GM18511 (cell line): Measurements from ENCODE around the gene SPACA4.

ENCODE experiments used
- ATAC-seq: cut with Tn5 transposase; IDR thresholded peaks from one replicate; pipeline ENCODE4 v1.9.1; 2021; ENCODE audit warnings: mild to moderate bottlenecking, moderate library complexity; ENCODE audit not compliant: unreplicated experiment

The SPACA4 gene

DNA sequence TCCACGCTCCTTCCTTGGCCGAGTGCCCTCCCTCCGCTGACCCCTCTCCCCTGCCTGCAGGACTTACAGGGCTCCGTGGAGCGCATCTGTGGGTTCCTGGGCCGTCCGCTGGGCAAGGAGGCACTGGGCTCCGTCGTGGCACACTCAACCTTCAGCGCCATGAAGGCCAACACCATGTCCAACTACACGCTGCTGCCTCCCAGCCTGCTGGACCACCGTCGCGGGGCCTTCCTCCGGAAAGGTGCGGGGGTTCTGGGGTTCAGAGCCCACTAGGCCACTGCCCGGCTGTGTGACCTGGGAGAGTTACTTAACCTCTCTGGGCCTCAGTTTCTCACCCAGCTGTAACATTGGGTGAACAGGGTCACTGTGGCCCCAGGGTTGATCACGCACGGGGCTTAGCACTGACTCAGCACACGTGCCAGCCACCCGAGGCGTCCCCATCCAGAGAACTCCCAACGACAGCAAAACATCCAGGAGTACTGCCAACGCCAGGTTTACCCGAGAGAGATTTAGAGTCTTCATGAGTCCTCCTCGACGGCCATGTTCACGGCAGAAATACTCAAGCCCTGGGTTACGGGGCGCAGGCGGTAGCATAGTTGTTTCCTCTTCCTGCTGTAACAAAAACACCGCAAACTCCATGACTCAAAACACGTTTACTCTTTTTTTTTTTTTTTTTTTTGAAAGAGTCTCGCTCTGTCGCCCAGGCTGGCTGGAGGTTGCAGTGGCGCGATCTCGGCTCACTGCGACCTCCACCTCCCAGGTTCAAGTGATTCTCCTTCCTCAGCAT, 9.7 kb upstream of the SPACA4 start:
- ATAC-seq = no peak

DNA sequence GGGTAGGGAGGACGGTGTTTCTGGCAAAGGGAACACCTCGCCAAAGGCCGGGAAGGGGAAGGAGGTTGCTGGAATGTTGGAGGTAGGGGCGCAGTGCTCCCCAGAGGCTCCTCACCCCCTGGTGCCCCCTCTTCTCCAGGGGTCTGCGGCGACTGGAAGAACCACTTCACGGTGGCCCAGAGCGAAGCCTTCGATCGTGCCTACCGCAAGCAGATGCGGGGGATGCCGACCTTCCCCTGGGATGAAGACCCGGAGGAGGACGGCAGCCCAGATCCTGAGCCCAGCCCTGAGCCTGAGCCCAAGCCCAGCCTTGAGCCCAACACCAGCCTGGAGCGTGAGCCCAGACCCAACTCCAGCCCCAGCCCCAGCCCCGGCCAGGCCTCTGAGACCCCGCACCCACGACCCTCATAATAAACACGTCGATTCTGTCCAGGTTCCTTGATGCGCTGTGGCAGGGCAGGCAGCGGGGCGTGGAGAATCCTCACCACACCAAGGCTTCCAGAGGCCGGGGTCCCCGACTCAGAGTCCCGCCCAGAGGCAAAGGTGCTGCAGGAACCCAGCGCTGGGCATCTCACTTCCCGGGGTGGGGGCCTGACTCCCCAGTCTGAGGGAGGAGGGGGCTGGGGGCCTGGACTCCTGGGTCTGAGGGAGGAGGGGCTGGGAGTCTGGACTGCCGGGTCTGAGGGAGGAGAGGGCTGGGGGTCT, 7.4 kb upstream of the SPACA4 start:
- ATAC-seq = no peak

DNA sequence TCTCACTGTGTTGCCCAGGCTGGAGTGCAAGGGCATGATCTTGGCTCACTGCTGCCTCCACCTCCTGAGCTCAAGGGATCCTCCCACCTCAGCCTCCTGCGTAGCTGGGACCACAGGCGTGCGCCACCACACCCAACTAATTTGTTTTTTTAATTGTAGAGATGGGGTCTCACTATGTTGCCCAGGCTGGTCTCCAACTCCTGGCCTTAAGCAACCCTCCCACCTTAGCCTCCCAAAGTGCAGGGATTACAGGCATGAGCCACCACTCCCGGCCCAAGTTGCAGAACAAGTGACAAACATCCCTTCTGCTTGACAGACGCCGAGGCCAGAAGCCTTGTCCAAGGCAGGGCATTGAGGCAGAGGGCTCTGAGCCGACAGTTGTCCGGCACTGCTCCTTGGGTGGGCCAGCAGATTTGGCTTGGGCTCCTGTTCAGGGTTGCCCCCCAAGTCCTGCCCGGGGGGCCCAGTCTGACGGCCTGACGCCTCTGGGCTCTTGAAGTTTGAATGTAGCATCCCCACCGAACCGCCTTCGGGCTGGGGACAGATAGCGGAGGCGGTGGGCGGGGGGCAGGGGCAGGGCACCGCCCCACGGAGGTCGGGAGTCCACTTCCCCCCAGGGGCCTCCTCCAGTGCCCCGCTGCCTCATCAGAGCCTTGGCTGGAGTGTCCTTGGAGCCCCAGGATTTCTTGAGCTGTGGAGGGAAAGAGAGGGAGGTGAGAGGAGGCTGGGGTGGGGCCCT, 5.7 kb upstream of the SPACA4 start:
- ATAC-seq = no peak

DNA sequence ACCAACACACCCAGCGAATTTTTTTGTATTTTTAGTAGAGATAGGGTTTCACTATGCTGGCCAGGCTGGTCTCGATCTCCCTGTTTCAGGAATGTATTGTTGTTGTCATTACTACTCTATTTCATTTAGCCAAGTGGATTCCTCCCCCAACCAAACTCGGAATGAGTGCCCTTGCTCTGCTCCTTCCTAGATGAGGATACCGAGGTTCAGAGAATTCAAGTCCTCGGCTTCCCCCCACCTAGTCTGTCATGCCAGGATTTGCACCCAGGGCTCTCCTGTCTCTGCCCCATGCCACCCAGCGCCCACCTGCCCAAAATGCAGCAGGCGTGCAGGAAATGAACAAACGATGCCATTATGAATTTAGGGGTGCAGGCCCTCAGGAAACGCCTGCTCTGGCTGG, 3.5 kb upstream of the SPACA4 start:
- no peak for ATAC-seq

DNA sequence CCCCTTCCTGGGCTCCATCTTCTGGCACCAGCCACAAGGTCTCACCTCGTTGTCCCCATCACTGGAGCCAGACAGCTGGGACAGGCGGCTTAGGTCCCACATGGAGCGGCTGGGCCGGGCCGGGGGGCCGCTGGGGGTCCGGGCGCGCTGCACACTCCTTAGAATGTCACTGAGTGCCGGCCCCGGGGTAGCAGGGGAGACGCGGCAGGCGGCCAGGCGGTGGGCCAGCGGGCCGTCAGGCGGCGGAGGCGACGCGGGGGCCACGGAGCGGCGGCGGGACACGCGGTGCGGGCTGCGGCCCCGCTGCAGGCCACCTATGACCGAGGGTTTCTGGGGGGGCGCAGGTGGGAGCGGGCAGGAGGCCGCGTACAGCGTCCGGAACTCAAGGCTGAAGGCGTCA, 3.1 kb upstream of the SPACA4 start:
- no peak for ATAC-seq

DNA sequence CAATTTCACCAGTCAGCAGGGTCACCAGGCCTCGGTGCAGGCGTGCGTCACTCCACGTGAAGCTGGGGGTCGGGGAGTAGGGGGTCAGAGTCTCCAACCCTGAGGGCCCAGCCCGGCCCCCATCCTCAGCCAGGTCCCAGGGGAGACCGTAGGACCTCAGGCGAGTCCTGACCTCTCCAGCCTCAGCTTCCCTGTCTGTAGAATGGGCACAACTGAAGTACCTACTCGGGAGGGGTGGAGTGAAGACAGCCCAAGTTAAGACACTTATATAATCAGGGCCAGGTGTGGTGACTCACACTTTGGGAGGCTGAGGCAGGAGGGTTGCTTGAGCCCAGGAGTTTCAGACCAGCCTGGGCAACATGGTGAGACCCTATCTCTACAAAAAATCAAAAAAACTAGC, 2.7 kb upstream of the SPACA4 start:
- no peak for ATAC-seq

DNA sequence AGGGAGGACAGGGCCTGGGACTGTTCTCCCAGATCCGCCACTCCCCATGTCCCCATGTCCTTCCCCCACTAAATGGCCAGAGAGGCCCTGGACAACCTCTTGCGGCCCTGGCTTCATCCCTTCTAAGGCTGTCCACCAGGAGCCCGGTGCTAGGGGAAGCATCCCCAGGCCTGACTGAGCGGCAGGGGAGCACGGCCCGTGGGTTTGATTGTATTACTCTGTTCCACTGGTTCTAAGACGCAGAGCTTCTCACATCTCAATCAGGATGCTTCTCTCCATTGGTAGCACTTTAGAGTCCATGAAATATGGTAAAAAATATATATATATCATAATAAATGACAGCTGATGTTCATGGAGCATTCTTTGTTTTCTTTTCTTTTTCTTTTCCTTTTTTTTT, 815 bp downstream of the SPACA4 start:
- ATAC-seq = no peak

DNA sequence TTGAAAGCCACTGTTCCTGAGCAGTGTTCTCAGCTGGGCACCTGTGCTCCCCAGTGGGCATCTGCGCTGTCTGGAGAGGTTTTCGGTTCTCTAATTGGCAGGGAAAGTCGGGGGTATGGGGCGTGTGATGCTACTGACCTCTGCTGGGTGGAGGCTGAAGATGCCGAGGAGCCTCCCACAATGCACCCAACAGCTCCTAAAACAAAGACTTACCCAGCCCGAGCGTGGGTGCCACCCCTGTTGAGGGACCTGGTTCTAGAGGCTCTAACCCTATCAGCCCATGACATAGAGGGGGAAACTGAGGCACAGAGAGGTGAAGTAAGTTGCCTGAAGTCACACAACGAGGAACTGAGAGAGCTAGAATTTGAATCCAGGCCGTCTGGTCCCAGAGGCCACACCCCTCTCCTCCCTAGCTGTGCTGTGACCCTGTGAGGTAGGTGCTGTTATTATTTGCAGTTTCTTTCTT, 2.3 kb downstream of the SPACA4 start:
- no peak for ATAC-seq

DNA sequence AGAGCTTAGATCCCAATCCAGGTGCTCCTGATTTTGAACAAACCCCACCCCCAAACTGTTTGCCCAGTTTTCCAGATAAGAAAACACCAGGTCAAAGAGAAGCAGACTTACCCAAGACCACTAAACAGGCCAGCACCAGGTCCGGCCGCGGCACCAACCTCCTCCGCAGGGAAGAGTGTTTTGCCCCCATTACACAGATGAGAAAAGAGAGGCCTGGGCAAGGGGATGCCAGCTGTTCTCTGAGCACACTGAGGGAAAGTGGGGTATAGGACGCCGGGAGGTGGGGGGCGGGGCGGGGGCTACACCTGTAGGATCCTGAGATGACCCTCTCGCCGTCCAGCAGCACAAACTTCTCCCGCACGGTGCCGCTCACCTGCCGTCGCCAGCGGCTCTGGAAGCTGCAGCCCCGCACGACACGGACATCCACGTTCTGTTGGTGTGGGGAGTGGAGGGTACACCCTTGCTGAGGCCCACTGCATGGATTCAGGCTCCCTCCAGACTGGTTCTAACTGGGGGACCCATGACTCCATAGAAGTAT, 3.1 kb downstream of the SPACA4 start:
- no peak for ATAC-seq

DNA sequence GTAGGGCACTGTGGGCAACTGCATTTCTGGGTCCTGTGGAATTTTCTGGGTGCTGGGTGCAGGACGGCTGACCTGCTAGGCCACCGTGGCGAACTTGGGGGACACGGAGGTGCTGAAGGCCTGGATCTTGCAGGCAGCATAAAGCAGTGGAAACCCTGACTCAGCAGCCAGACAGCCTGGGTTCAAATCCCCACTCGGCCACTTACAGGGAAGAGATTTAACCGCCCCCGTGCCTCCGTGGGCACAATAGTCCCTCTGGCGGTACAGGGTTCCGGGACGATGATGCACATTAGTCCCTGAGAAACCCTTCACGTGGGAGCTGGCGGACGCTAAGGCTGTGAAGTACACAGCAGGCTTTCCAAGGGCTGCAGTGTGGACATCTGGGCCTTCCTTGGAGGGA, 5.3 kb downstream of the SPACA4 start:
- no peak for ATAC-seq

DNA sequence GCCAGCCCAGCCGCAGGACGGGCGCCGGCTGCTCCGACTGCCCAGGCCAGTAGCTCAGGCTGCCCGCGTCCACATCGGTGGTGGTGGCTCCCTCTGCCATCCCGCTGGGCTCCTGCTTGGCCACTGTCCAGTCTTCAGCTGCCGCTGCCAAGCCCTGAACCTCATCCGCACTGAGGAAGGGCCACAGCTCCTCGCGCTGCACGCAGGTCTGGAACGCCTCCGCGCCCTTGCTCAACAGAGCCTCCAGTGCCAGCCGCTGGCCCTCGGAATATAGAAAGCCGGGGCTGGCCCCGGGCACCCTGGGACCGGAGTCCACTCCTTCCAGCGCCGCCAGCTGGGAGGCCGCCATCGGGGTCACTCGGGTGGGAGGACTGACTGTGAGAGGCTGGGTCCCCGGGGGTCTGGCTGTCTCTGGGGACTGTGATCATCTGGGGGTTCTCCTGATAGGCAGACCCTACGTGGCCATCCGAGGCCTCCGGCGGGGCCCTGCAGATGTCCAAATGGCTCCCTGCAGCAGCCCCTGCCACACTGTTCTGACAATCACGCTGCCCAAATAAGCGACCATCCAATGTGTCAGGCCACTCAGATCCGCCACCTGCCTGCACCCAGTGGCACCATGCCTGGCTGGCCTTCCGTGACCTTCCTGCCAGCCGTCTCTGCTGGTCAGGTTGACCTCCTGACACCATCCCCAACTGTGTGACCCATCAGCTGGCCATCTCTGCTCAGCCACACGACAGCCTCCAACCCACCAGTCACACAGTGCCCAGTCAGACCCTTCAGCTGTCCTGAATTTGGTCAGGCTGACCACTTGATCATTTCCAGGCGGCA, 6.7 kb downstream of the SPACA4 start:
- no peak for ATAC-seq

DNA sequence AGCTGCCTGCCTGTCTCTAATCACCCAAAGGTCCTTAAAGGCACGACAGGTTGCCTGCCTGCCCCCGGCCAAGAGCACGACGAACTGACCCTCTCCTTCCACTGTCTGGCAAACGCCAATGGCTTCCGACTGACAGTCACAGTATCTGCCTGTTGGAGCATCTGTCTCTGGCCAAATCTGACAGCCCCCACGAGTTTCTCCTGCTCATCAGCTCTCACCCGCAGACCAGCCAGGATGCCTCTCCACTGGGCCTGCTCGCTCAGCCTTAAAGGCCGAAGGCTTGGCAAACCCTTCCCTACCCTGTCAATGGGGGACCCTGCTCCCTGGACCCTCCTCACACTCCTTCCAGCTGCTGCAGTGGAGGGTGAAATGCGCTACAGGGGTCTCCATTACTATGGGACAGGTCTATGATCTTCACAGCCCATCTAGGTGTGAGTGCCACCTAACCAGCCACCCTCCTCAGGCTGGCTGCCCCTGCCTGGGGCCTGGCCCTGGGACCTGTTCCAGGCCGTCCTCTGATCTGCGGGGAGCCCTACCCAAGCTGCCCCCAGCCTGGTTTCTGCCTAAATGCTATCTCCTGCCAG, 7.4 kb downstream of the SPACA4 start:
- ATAC-seq = no peak

DNA sequence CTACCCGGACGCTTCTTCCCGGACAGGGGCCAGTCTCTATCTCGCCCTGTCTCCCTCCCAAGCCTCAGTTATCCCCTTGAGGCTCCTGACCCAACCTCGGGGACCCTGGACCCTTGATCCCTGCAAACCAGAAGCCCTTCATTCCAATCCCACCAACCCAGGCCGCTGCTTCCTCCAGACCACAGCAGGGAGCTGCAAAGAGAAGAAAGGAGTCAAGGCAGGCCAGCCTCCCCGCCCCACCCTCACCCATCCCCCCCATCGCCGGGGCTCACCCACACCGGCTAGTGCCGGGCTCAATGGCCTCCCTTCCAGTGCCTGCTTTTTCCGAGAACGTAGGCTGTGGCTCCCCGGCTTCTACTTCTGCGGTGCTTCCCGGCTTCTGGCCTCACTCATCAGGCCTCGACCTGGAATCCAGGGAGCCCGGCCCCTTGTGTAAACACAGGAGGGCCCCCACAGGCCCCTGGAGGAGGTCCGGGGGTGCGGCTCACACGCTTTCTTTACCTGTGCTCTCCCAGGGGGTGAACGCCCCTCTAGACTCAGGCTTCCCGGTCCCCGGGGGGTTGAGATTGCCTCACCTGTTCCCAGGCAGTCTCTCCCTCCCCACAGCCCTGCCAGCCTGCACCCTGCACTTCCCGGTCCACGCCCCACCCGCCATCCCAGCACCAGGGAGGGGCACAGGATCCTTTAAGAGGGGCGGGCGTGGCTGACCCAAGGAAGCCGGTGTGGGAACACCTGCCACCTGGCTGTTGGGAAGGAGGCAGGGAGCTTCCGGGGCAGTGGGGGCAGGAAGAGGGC, 8.1 kb downstream of the SPACA4 start, which contains the start of gene FAM83E:
TSS of gene FAM83E (minus strand) at position 641 of the 795 bp plus-strand sequence. CDS start 1,704 bp downstream, outside the sequence.
- no peak for ATAC-seq

DNA sequence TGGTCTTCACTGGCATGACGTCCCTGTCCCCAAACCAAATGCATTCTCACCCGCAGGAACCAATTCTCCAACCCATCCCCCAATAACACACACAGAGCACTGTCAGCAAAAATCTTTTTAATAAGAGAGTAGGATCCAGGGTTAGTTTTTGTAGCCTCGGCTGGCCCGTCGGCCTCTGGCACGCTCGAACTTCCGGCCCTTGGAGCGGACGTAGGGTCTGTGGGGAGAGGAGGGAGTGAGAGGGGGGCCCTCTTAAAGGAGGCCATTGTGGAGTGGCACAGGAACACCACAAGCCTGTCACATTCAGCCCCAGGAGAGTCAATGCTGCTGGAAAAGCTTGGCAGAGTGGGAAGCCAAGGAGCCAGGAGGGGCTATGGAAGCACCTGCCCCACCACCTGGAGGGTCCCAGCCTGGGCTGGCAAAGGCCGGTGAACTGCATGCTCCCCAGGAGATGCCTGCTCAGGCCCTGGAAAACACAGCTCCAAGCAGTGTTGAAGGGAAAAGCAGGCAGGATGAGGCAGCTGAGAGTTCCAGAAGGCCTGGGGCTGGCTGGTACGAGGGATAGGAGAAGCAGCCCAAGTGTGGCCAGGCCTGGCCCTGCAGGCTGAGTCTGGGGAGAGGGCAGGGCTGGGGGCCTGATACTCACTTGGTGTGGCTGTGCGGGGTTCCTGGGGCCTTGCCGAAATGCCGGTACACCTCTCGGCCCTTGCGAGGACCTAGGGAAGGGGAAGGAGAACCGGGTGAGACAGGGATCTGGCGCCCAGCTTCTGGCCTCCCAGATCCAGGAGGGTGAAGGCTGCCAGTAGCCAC, 8.9 kb downstream of the SPACA4 start:
- ATAC-seq = no peak

DNA sequence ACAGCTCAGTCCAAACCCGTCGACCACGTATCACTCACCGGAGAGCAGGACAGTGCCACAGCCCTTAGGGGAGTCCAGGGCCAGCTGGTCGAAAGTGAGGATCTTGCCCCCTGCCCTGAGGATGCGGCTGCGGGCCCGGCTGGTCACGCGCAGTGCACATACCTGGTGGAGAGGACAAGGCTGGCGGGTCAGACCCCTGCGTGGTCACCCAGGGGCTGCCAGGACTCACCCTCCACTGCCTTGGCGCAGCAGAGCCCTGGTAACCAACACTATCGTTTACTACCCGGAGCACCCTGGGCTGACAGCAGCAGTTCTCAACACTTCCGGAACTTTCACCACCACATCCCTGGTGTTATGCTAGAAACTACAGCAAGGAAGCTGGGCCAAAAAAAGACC, 9.5 kb downstream of the SPACA4 start:
- no peak for ATAC-seq

DNA sequence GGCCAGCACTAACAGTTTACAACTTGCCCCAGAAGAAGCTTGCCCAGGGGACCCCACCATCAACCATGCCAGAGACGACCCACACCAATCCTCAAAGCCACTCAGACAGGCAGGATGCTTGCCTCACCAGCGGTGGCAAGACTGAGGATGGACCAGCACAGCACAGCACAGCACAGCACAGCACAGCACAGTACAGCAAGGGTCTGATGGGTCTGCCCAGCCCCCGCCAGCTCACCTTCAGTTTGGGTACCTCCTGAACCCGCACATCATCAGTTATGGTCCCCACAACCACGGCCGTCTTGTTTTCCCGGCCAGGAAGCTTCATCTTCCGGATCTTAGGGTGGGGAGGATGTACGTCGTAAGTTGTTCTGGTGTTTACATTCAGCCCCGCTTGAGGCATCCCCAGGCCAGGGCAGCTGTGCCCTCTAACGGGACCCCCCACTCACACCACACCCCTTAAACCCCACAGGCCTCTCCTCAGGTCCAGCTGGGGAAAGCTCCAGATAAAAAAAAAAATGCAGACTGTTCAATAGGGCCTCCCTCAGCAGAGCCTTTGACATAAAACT, 10.0 kb downstream of the SPACA4 start:
- no peak for ATAC-seq

DNA sequence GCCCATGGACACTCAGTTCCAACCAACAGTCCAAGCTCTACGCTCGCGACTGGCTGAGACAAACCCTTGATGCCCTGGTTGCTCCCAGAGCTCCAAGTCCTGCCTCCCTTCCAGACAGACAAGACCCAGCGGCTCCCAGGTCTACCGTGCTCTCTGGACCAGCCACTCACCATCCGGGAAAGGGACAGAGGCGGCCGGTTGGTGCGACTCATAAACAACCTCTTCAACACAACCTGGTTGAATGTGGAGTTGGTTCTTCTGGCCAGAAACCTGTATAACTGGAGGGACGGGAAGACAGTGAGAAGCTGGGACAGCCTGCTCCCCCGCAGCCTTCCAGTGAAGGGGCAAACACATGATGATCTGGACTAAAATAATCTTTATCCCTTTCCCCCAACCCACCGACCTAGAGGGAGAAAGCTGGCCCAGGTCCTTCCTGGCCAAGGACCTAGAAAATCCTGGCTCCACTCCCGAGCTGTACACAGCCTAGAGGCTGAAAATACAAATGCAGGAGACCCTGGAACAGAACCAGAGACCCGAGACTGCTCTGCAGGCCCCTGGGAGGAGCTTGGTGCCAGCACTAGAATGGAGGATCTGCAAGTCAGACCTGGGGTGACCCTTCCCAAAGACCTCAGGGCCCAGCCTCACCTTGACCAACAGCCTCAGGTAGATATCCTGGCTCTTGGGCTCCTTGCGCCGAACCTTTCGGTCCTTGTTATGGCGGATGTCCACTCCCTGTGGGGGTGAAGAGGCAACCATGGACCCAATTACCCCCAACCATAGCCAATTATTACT, 10.8 kb downstream of the SPACA4 start:
- no peak for ATAC-seq
